NOMO-1 treated with DMSO at 0.1 percent for 48 hours (cell line): ENCODE data around the gene TGFBR3.
"Not testable (repeated sequence)": the region's sequence is repeated elsewhere in the genome, so short reads cannot be mapped to it uniquely, and the experiment has no call there.

Experiments
- DNase-seq: peaks from one replicate; lab custom pipeline; 2025; ENCODE audit not compliant: unreplicated experiment; lab: John Stamatoyannopoulos, UW

TGFBR3 gene

GRCh38 chr1:91851130-91852010 is 34.6 kb downstream of the TGFBR3 start:
- no peak for DNase-seq

- DNase-seq, result no peak
Measured at GRCh38 chr1:91850708-91851107, 35.2 kb downstream of the TGFBR3 start.

- DNase-seq, result no peak
Measured at GRCh38 chr1:91847851-91848250, 38.1 kb downstream of the TGFBR3 start.

GRCh38 chr1:91846639-91847013 is 39.3 kb downstream of the TGFBR3 start:
- DNase-seq, result no peak

GRCh38 chr1:91846007-91846638 is 39.8 kb downstream of the TGFBR3 start:
- peak; percentile 31 for DNase-seq

GRCh38 chr1:91844862-91845528 is 41.0 kb downstream of the TGFBR3 start:
- no peak for DNase-seq

GRCh38 chr1:91843843-91844242 is 42.1 kb downstream of the TGFBR3 start:
- DNase-seq, result no peak

GRCh38 chr1:91842563-91842962 is 43.4 kb downstream of the TGFBR3 start:
- DNase-seq, result no peak

- DNase-seq, result no peak
Measured at GRCh38 chr1:91842056-91842455, 43.9 kb downstream of the TGFBR3 start.

GRCh38 chr1:91840276-91840675 is 45.7 kb downstream of the TGFBR3 start:
- not testable (repeated sequence) for DNase-seq

- DNase-seq, result no peak
Measured at GRCh38 chr1:91836331-91837040, 49.5 kb downstream of the TGFBR3 start.

- no peak for DNase-seq
Measured at GRCh38 chr1:91835087-91835521, 50.8 kb downstream of the TGFBR3 start.

- not testable (repeated sequence) for DNase-seq
Measured at GRCh38 chr1:91834549-91834948, 51.4 kb downstream of the TGFBR3 start.

- DNase-seq, result no peak
Measured at GRCh38 chr1:91833946-91834345, 52.0 kb downstream of the TGFBR3 start.

- DNase-seq, result no peak
Measured at GRCh38 chr1:91831132-91831930, 54.6 kb downstream of the TGFBR3 start.

- DNase-seq, result peak; percentile 10
Measured at GRCh38 chr1:91830242-91831131, 55.5 kb downstream of the TGFBR3 start.

- DNase-seq, result no peak
Measured at GRCh38 chr1:91829293-91830153, 56.4 kb downstream of the TGFBR3 start.

GRCh38 chr1:91828583-91829281 is 57.2 kb downstream of the TGFBR3 start:
- DNase-seq, result no peak
